HEK293 (cell line): ENCODE data around the gene SLC44A1.

Source experiments
- CTCF ChIA-PET: fragments of 350-600 bp; formaldehyde crosslinking; extraction: SDS; loops from one replicate; lab custom pipeline; 2021; ENCODE audit warnings: antibody characterized with exemption; lab: Yijun Ruan, JAX
- POLR2A ChIA-PET: fragments of 300-600 bp; formaldehyde crosslinking; extraction: SDS; loops from one replicate; lab custom pipeline; 2020; ENCODE audit warnings: antibody characterized with exemption, inconsistent platforms; lab: Yijun Ruan, JAX
- H3K27ac ChIP-seq: fragments of 200-500 bp; sonication (Bioruptor generic); 2 replicates; pipeline ENCODE4 v1.5.1; 2014; ENCODE audit warnings: low read depth, low read length, control low read depth, inconsistent platforms; ENCODE audit errors: extremely low read depth
- H3K36me3 ChIP-seq, 2 experiments: fragments of 200-500 bp in 1 of 2; sonication (Bioruptor generic) in 1 of 2; 1 replicate in 1 of 2; 2 replicates in 1 of 2; pipeline ENCODE4 v1.5.1; 2014 to 2017; ENCODE audit warnings: inconsistent platforms in 2 of 2, low read length in 2 of 2; ENCODE audit not compliant: control insufficient read depth in 2 of 2, insufficient read depth in 1 of 2
- H3K4me1 ChIP-seq: fragments of 200-500 bp; sonication (Bioruptor generic); 2 replicates; pipeline ENCODE4 v1.5.1; 2014; ENCODE audit warnings: mild to moderate bottlenecking, low read length, inconsistent platforms; ENCODE audit not compliant: control insufficient read depth, insufficient read depth
- H3K4me3 ChIP-seq: 2 replicates; pipeline ENCODE4 v1.5.1; 2011; ENCODE audit warnings: low read depth, mild to moderate bottlenecking, control low read depth, low read length, moderate library complexity
- H3K9me3 ChIP-seq: fragments of 200-500 bp; sonication (Bioruptor generic); 2 replicates; pipeline ENCODE4 v1.5.1; 2014; ENCODE audit warnings: low read depth, low read length, inconsistent platforms; ENCODE audit not compliant: control insufficient read depth, insufficient read depth
- BCL11A ChIP-seq: fragments of 450-650 bp; formaldehyde crosslinking; IDR thresholded peaks from 2 replicates; pipeline ENCODE4 v1.5.1; 2016; ENCODE audit warnings: low read depth, missing biosample characterization, missing genetic modification characterization
- KLF9 ChIP-seq: fragments of 450-650 bp; formaldehyde crosslinking; IDR thresholded peaks from 2 replicates; pipeline ENCODE4 v1.5.1; 2016; ENCODE audit warnings: missing biosample characterization, missing genetic modification characterization, low read depth
- TSHZ1 ChIP-seq: fragments of 450-650 bp; formaldehyde crosslinking; IDR thresholded peaks from 2 replicates; pipeline ENCODE4 v1.5.1; 2016; ENCODE audit warnings: missing biosample characterization, missing genetic modification characterization, borderline replicate concordance
- ZBTB17 ChIP-seq: fragments of 450-650 bp; formaldehyde crosslinking; IDR thresholded peaks from 2 replicates; pipeline ENCODE4 v1.5.1; 2016; ENCODE audit warnings: missing biosample characterization, missing genetic modification characterization
- ZNF114 ChIP-seq: fragments of 450-650 bp; formaldehyde crosslinking; IDR thresholded peaks from 2 replicates; pipeline ENCODE4 v1.5.0; 2017; ENCODE audit warnings: missing biosample characterization, missing genetic modification characterization
- ZNF169 ChIP-seq: fragments of 450-650 bp; formaldehyde crosslinking; IDR thresholded peaks from 2 replicates; pipeline ENCODE4 v1.5.1; 2016; ENCODE audit warnings: missing biosample characterization, missing genetic modification characterization
- ZNF18 ChIP-seq: fragments of 450-650 bp; formaldehyde crosslinking; IDR thresholded peaks from 2 replicates; pipeline ENCODE4 v1.5.1; 2016; ENCODE audit warnings: missing biosample characterization, missing genetic modification characterization
- ZNF266 ChIP-seq: fragments of 450-650 bp; formaldehyde crosslinking; IDR thresholded peaks from 2 replicates; pipeline ENCODE4 v1.5.1; 2016; ENCODE audit warnings: missing biosample characterization, missing genetic modification characterization, low read depth
- ZNF311 ChIP-seq: fragments of 450-650 bp; formaldehyde crosslinking; IDR thresholded peaks from 2 replicates; pipeline ENCODE4 v1.5.1; 2017; ENCODE audit warnings: missing biosample characterization, missing genetic modification characterization, borderline replicate concordance
- ZNF354C ChIP-seq: fragments of 450-650 bp; formaldehyde crosslinking; IDR thresholded peaks from 2 replicates; pipeline ENCODE4 v1.5.1; 2016; ENCODE audit warnings: missing biosample characterization, missing genetic modification characterization, low read depth, borderline replicate concordance
- ZNF433 ChIP-seq: fragments of 450-650 bp; formaldehyde crosslinking; IDR thresholded peaks from 2 replicates; pipeline ENCODE4 v1.5.1; 2016; ENCODE audit warnings: missing biosample characterization, missing genetic modification characterization, low read depth
- ZNF530 ChIP-seq: fragments of 450-650 bp; formaldehyde crosslinking; IDR thresholded peaks from 2 replicates; pipeline ENCODE4 v1.5.1; 2016; ENCODE audit warnings: low read depth, missing biosample characterization, missing genetic modification characterization
- ZNF624 ChIP-seq: fragments of 450-650 bp; formaldehyde crosslinking; IDR thresholded peaks from 2 replicates; pipeline ENCODE4 v1.5.1; 2017; ENCODE audit warnings: missing biosample characterization, missing genetic modification characterization
- ZNF692 ChIP-seq: fragments of 450-650 bp; formaldehyde crosslinking; IDR thresholded peaks from 2 replicates; pipeline ENCODE4 v1.5.1; 2016; ENCODE audit warnings: missing biosample characterization, missing genetic modification characterization
- ZSCAN5A ChIP-seq: fragments of 450-650 bp; formaldehyde crosslinking; IDR thresholded peaks from 2 replicates; pipeline ENCODE4 v1.5.1; 2016; ENCODE audit warnings: missing biosample characterization, missing genetic modification characterization
- ZXDB ChIP-seq: fragments of 450-650 bp; formaldehyde crosslinking; IDR thresholded peaks from 2 replicates; pipeline ENCODE4 v1.5.1; 2016; ENCODE audit warnings: missing biosample characterization, missing genetic modification characterization

Gene SLC44A1

GRCh38 chr9:105273731-105274130 lies 29.3 kb downstream of the SLC44A1 start:
- ChIA-PET POLR2A (no interaction called here), CTCF (interaction anchor here (0.6 kb wide), 1 partner anchor 51 kb away, joined by 3 read pairs; no protein-coding TSS in a partner anchor)

GRCh38 chr9:105275111-105275510 lies 30.7 kb downstream of the SLC44A1 start:
- POLR2A ChIA-PET, result no interaction called here
- Histone ChIP-seq H3K9me3 (no peaks in the 10 kb centered on the region), H3K4me3 (no peak overlapping the region), H3K36me3 (no peaks in the 10 kb centered on the region), H3K27ac (no peak overlapping the region), H3K4me1 (no peaks in the 10 kb centered on the region)
- CTCF ChIA-PET, result interaction anchor here (0.5 to 0.7 kb wide), 2 partner anchors 43 to 567 kb away, joined by 3 read pairs; no protein-coding TSS in a partner anchor
- TF ChIP-seq ZXDB, result no peak
- no peak for TF ChIP-seq ZNF114 (tag by site-specific recombination)
- no peak for TF ChIP-seq ZNF169 (tag by site-specific recombination)
- no peak for TF ChIP-seq ZNF311 (tag by site-specific recombination)
- TF ChIP-seq KLF9 (tag by site-specific recombination), result no peak
- no peak for TF ChIP-seq TSHZ1 (tag by site-specific recombination)
- no peak for TF ChIP-seq ZNF433 (tag by site-specific recombination)
- TF ChIP-seq ZNF624, result no peak
- no peak for TF ChIP-seq BCL11A (tag by site-specific recombination)
- no peak for TF ChIP-seq ZBTB17 (tag by site-specific recombination)
- TF ChIP-seq ZNF18 (tag by site-specific recombination), result no peak
- TF ChIP-seq ZNF692 (tag by site-specific recombination), result no peak
- TF ChIP-seq ZNF266, result no peak

More at GRCh38 chr9:105273731-105274130, 29.3 kb downstream of the SLC44A1 start:
- Histone ChIP-seq H3K4me3 (no peak overlapping the region), H3K27ac (no peak overlapping the region), H3K4me1 (no peaks in the 10 kb centered on the region), H3K9me3 (no peaks in the 10 kb centered on the region), H3K36me3 (no peaks in the 10 kb centered on the region)
- TF ChIP-seq ZNF354C (tag by site-specific recombination) (no peak), ZSCAN5A (tag by site-specific recombination) (no peak), ZNF530 (tag by site-specific recombination) (no peak)
